ENCODE results near the gene GSK3A.

Gene GSK3A

GRCh38 chr19:42242512-42243409 is at the start of gene GSK3A:
TSS of gene GSK3A (minus strand) at chr19:42242602. CDS start at chr19:42242465, 137 bp downstream.
- no peak for TF ChIP-seq CTCF (IDR thresholded peaks at IDR 0.05; ENCODE audit: insufficient read depth, missing control alignments)
- FAIRE-seq (no peak), DNase-seq (ENCODE audit: insufficient read length, low spot score) (peak; percentile 72)

GRCh38 chr19:42291435-42291810 is 49.0 kb upstream of the GSK3A start:
- DNase-seq (ENCODE audit: insufficient read length, low spot score) (no peak), FAIRE-seq (no peak)
- no peak for TF ChIP-seq CTCF (IDR thresholded peaks at IDR 0.05; ENCODE audit: insufficient read depth, missing control alignments)

GRCh38 chr19:42290523-42291434 is 48.4 kb upstream of the GSK3A start:
- FAIRE-seq (no peak), DNase-seq (ENCODE audit: insufficient read length, low spot score) (no peak)
- peak; percentile 37 for TF ChIP-seq CTCF (IDR thresholded peaks at IDR 0.05; ENCODE audit: insufficient read depth, missing control alignments)

- TF ChIP-seq CTCF (IDR thresholded peaks at IDR 0.05; ENCODE audit: insufficient read depth, missing control alignments) = no peak
- FAIRE-seq (no peak), DNase-seq (ENCODE audit: insufficient read length, low spot score) (no peak)
Measured at GRCh38 chr19:42290136-42290522, 47.7 kb upstream of the GSK3A start.

GRCh38 chr19:42289556-42290041 is 47.2 kb upstream of the GSK3A start:
- DNase-seq (ENCODE audit: insufficient read length, low spot score) (no peak), FAIRE-seq (no peak)
- TF ChIP-seq CTCF (IDR thresholded peaks at IDR 0.05; ENCODE audit: insufficient read depth, missing control alignments) = no peak

GRCh38 chr19:42288881-42289555 is 46.6 kb upstream of the GSK3A start:
- no peak for DNase-seq (ENCODE audit: insufficient read length, low spot score)
- no peak for FAIRE-seq
- no peak for TF ChIP-seq CTCF (IDR thresholded peaks at IDR 0.05; ENCODE audit: insufficient read depth, missing control alignments)

Data from D721Med (cell line).